Thyroid gland (tissue), 4 donors: Measurements from ENCODE around the gene MYOZ3.

ENCODE experiments used
- CTCF ChIP-seq, 6 experiments: fragments of 200-600 bp in 3 of 6; fragments of 450-650 bp in 3 of 6; sonication (generic) in 3 of 6; IDR thresholded peaks; one replicate each; pipeline ENCODE4 v1.5.1; 2016 to 2019; ENCODE audit warnings: antibody characterized with exemption in 6 of 6, mild to moderate bottlenecking in 2 of 6, inconsistent platforms in 1 of 6, moderate library complexity in 1 of 6
- POLR2A ChIP-seq, 2 donors: fragments of 450-650 bp; IDR thresholded peaks; one replicate each; pipeline ENCODE4 v1.6.1; 2017; ENCODE audit warnings: antibody characterized with exemption in 2 of 2, mild to moderate bottlenecking in 2 of 2, moderate library complexity in 1 of 2

GRCh38 chr5:150638488-150639376 is 22.3 kb upstream of the MYOZ3 start:
- TF ChIP-seq CTCF (IDR thresholded peaks at IDR 0.05) (no peak), POLR2A (IDR thresholded peaks at IDR 0.05) (no peak)
